GM12878 (cell line): Measurements from ENCODE around the gene DMXL1. TPM values are rescaled to one million over a fixed set of nuclear protein-coding genes. Genes with fewer than 3 reads are reported as not detected.
"Not testable (repeated sequence)": the region's sequence is repeated elsewhere in the genome, so short reads cannot be mapped to it uniquely, and the experiment has no call there.

Experiments
- ATAC-seq: fragments of 200-7000 bp; cut with Tn5 transposase; 3 replicates; pipeline ENCODE4 v1.9.1; 2020; ENCODE audit warnings: mild to moderate bottlenecking, moderate library complexity
- BruUV-seq: library from RNA; stranded (reverse); fragments of 400-500 nt; replicated peaks from 2 replicates; lab custom pipeline; 2021; lab: Mats Ljungman, UMichigan
- CTCF ChIA-PET: fragments of 300-600 bp; sonication (Branson Sonifier 250); formaldehyde crosslinking; extraction: SDS; loops from one replicate; lab custom pipeline; 2021; ENCODE audit warnings: inconsistent platforms; lab: Yijun Ruan, JAX
- POLR2A ChIA-PET: fragments of 350-600 bp; formaldehyde crosslinking; extraction: SDS; loops from one replicate; lab custom pipeline; 2021; ENCODE audit warnings: inconsistent platforms; lab: Charles Lee
- RAD21 ChIA-PET: fragments of 300-600 bp; sonication (Branson Sonifier 250); formaldehyde crosslinking; loops from one replicate; lab custom pipeline; 2023; ENCODE audit warnings: antibody characterized with exemption; ENCODE audit not compliant: unreplicated experiment; lab: Charles Lee
- SMC1A ChIA-PET: fragments of 300-600 bp; sonication (Branson Sonifier 250); formaldehyde crosslinking; loops from one replicate; lab custom pipeline; 2023; ENCODE audit not compliant: unreplicated experiment, uncharacterized antibody; lab: Charles Lee
- DNase-seq: peaks from one replicate; pipeline ENCODE4 v3.0.0-alpha.2; 2011; ENCODE audit warnings: low read depth, low spot score
- FAIRE-seq: peaks from 3 replicates; lab custom pipeline; 2011; peaks lifted over from hg19 to GRCh38; lab: Jason Lieb, UNC
- H2AFZ ChIP-seq: 2 replicates; pipeline ENCODE4 v1.6.0; 2011; ENCODE audit warnings: low read depth, low read length, control low read depth; ENCODE audit not compliant: control insufficient read depth
- H3K27ac ChIP-seq: 2 replicates; pipeline ENCODE4 v1.5.1; 2011; ENCODE audit warnings: control low read depth; ENCODE audit not compliant: control insufficient read depth, insufficient read depth
- H3K27me3 ChIP-seq, 2 experiments: replicated peaks in 1 of 2; 2 replicates each; pipeline versions ENCODE4 v1.6.0 to v1.6.1; 2011; ENCODE audit warnings: low read length in 1 of 2; ENCODE audit not compliant: control insufficient read depth in 2 of 2, insufficient read depth in 2 of 2
- H3K36me3 ChIP-seq, 2 experiments: 2 replicates each; pipeline ENCODE4 v1.5.1; 2011; ENCODE audit warnings: low read length in 1 of 2; ENCODE audit not compliant: control insufficient read depth in 2 of 2, insufficient read depth in 2 of 2
- H3K4me1 ChIP-seq: 2 replicates; pipeline ENCODE4 v1.6.1; 2011; ENCODE audit warnings: mild to moderate bottlenecking, low read length, moderate library complexity, mixed read lengths; ENCODE audit not compliant: control insufficient read depth, insufficient read depth
- H3K4me2 ChIP-seq: 2 replicates; pipeline ENCODE4 v1.6.0; 2011; ENCODE audit warnings: control low read depth; ENCODE audit not compliant: control insufficient read depth, insufficient read depth
- H3K4me3 ChIP-seq: fragments of 200-600 bp; sonication (generic); 2 replicates; pipeline ENCODE4 v1.5.1; 2016
- H3K79me2 ChIP-seq: 2 replicates; pipeline ENCODE4 v1.6.0; 2011; ENCODE audit warnings: low read length; ENCODE audit not compliant: control insufficient read depth, insufficient read depth
- H3K9ac ChIP-seq: 2 replicates; pipeline ENCODE4 v1.8.0; 2011; ENCODE audit warnings: low read length, control low read depth, mixed read lengths; ENCODE audit not compliant: control insufficient read depth, insufficient read depth
- H3K9me3 ChIP-seq: replicated peaks from 3 replicates; pipeline ENCODE4 v1.5.1; 2011; ENCODE audit warnings: mild to moderate bottlenecking, low read length; ENCODE audit not compliant: control insufficient read depth, insufficient read depth
- H4K20me1 ChIP-seq: 2 replicates; pipeline ENCODE4 v1.6.0; 2011; ENCODE audit not compliant: control insufficient read depth, insufficient read depth
- BACH1 ChIP-seq: fragments of 450-650 bp; IDR thresholded peaks from 2 replicates; pipeline ENCODE4 v1.6.1; 2017; ENCODE audit warnings: mild to moderate bottlenecking, borderline replicate concordance
- JUNB ChIP-seq: IDR thresholded peaks from 2 replicates; pipeline ENCODE4 v1.6.1; 2016; ENCODE audit warnings: antibody characterized with exemption, mild to moderate bottlenecking
- LARP7 ChIP-seq: fragments of 450-650 bp; IDR thresholded peaks from 2 replicates; pipeline ENCODE4 v1.6.1; 2017; ENCODE audit warnings: mild to moderate bottlenecking
- NR2C2 ChIP-seq: IDR thresholded peaks from 2 replicates; pipeline ENCODE4 v1.6.1; 2011; ENCODE audit warnings: borderline replicate concordance, low read depth; ENCODE audit not compliant: control insufficient read depth, insufficient read length
- RB1 ChIP-seq: fragments of 450-650 bp; formaldehyde crosslinking; IDR thresholded peaks from 2 replicates; pipeline ENCODE4 v1.6.1; 2017; ENCODE audit warnings: mild to moderate bottlenecking, borderline replicate concordance
- SPI1 ChIP-seq: IDR thresholded peaks from 2 replicates; pipeline ENCODE4 v1.6.1; 2011; ENCODE audit warnings: low read depth, mild to moderate bottlenecking, low read length, moderate library complexity, borderline replicate concordance; ENCODE audit not compliant: insufficient read depth
- STAT1 ChIP-seq: fragments of 450-650 bp; conservative IDR thresholded peaks from 2 replicates; pipeline ENCODE4 v1.6.1; 2014; ENCODE audit warnings: antibody characterized with exemption, mild to moderate bottlenecking
- STAT3 ChIP-seq: IDR thresholded peaks from 2 replicates; pipeline ENCODE4 v1.6.1; 2011; ENCODE audit warnings: low read depth, low read length, improper control_type of control experiment
- ZBTB40 ChIP-seq: fragments of 450-650 bp; IDR thresholded peaks from 2 replicates; pipeline ENCODE4 v1.6.1; 2016; ENCODE audit warnings: mild to moderate bottlenecking, moderate library complexity, borderline replicate concordance
- ZNF207 ChIP-seq: fragments of 450-650 bp; IDR thresholded peaks from 2 replicates; pipeline ENCODE4 v1.6.1; 2014; ENCODE audit warnings: antibody characterized with exemption, mild to moderate bottlenecking, borderline replicate concordance
- WGBS: methylation state at CpG from one replicate; pipeline ENCODE4 v1.1.6; 2016; ENCODE audit warnings: low lambda C conversion rate; ENCODE audit not compliant: insufficient replicate concordance, insufficient coverage; ENCODE audit errors: missing lambda C conversion rate; 5-methylcytosine and 5-hydroxymethylcytosine counted together
- in situ Hi-C: fragments of 300-500 bp; cut with MboI; formaldehyde crosslinking; loops from 9 replicates; pipeline ENCODE4 v1.14.3; 2018; ENCODE audit warnings: mixed read lengths
- intact Hi-C: fragments of 100-400 bp; cut with micrococcal nuclease; formaldehyde crosslinking; loops from one replicate; pipeline ENCODE4 v1.14.2; 2022; ENCODE audit not compliant: unreplicated experiment
- polyA plus RNA-seq, 11 experiments: library from polyadenylated mRNA; depleted of rRNA in 4 of 11; unstranded in 6 of 11; stranded (reverse) in 5 of 11; fragments of >200 nt; fragmentation: Nextera tagmentation in 4 of 11; fragmentation: Illumina TruSeq in 1 of 11; extraction: Ambion mirVana in 4 of 11; extraction: Trizol in 1 of 11; gene quantifications; 1 replicate in 1 of 11; 2 replicates in 10 of 11; pipeline versions ENCODE4 v1.2.1 to v1.2.3, GENCODE V29; 2011 to 2016; ENCODE audit warnings: inconsistent platforms in 2 of 11, missing spikeins in 2 of 11, low read depth in 1 of 11
- total RNA-seq, 4 experiments: library from RNA; depleted of rRNA in 3 of 4; stranded (reverse); fragments of >200 nt in 3 of 4; fragmentation: Illumina TruSeq in 1 of 4; extraction: Trizol in 1 of 4; gene quantifications; 2 replicates each; pipeline versions ENCODE4 v1.2.1 to v1.2.3, GENCODE V29; 2013 to 2021
- TF ChIP-seq, protein P1 (sequence below): IDR thresholded peaks from 2 replicates; pipeline ENCODE4 v1.6.1; 2011; ENCODE audit warnings: low read depth, low read length, improper control_type of control experiment, borderline replicate concordance
- TF ChIP-seq, protein P2 (sequence below): IDR thresholded peaks from 2 replicates; pipeline ENCODE4 v1.6.1; 2012; ENCODE audit warnings: low read depth, low read length, improper control_type of control experiment

The DMXL1 gene
- total and polyA plus RNA-seq, 10 of the 15 experiments (the other 5 are each of a cell fraction or from before 2014, with no cell fraction given), result 9.1 to 67.7 (median 34.1) TPM

GRCh38 chr5:119122474-119122873 lies 51.6 kb downstream of the DMXL1 start:
- 99% methylated on average over 20 of the region's 27 CpGs for WGBS
- BruUV-seq, POLR2A ChIA-PET: not testable (repeated sequence)

DNA sequence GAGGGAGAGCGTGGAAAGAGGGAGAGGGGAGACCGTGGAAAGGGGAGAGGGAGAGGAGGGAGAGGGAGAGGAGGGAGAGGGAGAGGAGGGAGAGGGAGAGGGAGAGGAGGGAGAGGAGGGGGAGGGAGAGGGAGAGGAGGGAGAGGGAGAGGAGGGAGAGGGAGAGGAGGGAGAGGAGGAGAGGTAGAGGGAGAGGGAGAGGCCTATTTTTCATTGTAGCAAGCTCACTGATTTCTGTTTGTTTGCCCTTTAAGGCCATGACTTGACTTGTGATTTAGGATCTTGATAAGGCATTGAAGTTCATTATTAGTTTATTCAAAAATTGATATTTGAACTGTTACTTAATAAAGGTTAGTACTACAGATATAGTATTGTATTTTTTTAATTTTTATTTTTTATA lies 52.4 kb downstream of the DMXL1 start:
- SMC1A ChIA-PET, result interaction anchor here (2.2 kb wide), 1 partner anchor 11 kb away, joined by 12 read pairs; no protein-coding TSS in a partner anchor
- CTCF ChIA-PET, result no interaction called here
- TF ChIP-seq LARP7, result no peak
- no peak for TF ChIP-seq BACH1
- TF ChIP-seq RB1, result no peak
- no peak for TF ChIP-seq SPI1
- no peak for TF ChIP-seq ZNF207
- no peak for TF ChIP-seq NR2C2
- no peak for TF ChIP-seq ZBTB40
- no peak for TF ChIP-seq STAT1
- TF ChIP-seq, protein P1, sequence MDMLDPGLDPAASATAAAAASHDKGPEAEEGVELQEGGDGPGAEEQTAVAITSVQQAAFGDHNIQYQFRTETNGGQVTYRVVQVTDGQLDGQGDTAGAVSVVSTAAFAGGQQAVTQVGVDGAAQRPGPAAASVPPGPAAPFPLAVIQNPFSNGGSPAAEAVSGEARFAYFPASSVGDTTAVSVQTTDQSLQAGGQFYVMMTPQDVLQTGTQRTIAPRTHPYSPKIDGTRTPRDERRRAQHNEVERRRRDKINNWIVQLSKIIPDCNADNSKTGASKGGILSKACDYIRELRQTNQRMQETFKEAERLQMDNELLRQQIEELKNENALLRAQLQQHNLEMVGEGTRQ, result no peak
- TF ChIP-seq, protein P2, sequence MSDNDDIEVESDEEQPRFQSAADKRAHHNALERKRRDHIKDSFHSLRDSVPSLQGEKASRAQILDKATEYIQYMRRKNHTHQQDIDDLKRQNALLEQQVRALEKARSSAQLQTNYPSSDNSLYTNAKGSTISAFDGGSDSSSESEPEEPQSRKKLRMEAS, result no peak
- TF ChIP-seq JUNB, result no peak
- TF ChIP-seq STAT3, result no peak

More at GRCh38 chr5:119122474-119122873, 51.6 kb downstream of the DMXL1 start:
- DNase-seq, H3K9ac ChIP-seq, CTCF ChIA-PET, H3K9me3 ChIP-seq, H3K27me3 ChIP-seq, SMC1A ChIA-PET, H3K27ac ChIP-seq, H2AFZ ChIP-seq, H3K4me1 ChIP-seq, in situ Hi-C loops, H3K4me2 ChIP-seq, ATAC-seq, H3K79me2 ChIP-seq, intact Hi-C loops, H3K4me3 ChIP-seq, H4K20me1 ChIP-seq, FAIRE-seq, RAD21 ChIA-PET: not testable (repeated sequence)
- H3K36me3 ChIP-seq, result peaks cover 0 to 18% of the 10 kb centered on the region in 2 experiments; a peak in 2 of 4 replicates

More for the DNA sequence above, 52.4 kb downstream of the DMXL1 start:
- Histone ChIP-seq H4K20me1 (no peaks in the 10 kb centered on the region), H3K27ac (no peak overlapping the region), H3K9me3 (peaks cover 2% of the 10 kb centered on the region; the same call in 2 of the 3 replicates), H3K27me3 (no peaks in the 10 kb centered on the region), H3K4me2 (no peak overlapping the region), H3K4me3 (no peak overlapping the region), H3K36me3 (peaks cover 0 to 18% of the 10 kb centered on the region in 2 experiments; a peak in 2 of 4 replicates), H3K79me2 (no peaks in the 10 kb centered on the region), H2AFZ (no peak overlapping the region), H3K9ac (no peak overlapping the region), H3K4me1 (no peaks in the 10 kb centered on the region)
- BruUV-seq, result no TSS peak
- in situ Hi-C loops (no loop called here), intact Hi-C loops (no loop called here)
- DNase-seq (no peak), FAIRE-seq (no peak), ATAC-seq (no peak)
- ChIA-PET RAD21 (interaction anchor here (1.1 kb wide), 1 partner anchor 49 kb away, joined by 3 read pairs; no protein-coding TSS in a partner anchor), POLR2A (interaction anchor here (0.6 kb wide), 1 partner anchor 21 kb away, joined by 3 read pairs; no protein-coding TSS in a partner anchor)
- WGBS, result no CpG with 5 or more reads among the region's 2 CpGs
